Activated T-cell treated with anti-CD3 and anti-CD28 coated beads, Interleukin-2, amount 50 U/mL, for 4 hours (primary cell): ENCODE results near the gene OGFOD3. TPM values are rescaled to one million over a fixed set of nuclear protein-coding genes. Genes with fewer than 3 reads are reported as not detected.
"Not testable (repeated sequence)": the region's sequence is repeated elsewhere in the genome, so short reads cannot be mapped to it uniquely, and the experiment has no call there.

ENCODE experiments used
- ATAC-seq, 2 donors: fragments of 200-7000 bp; cut with Tn5 transposase; one replicate each; pipeline ENCODE4 v1.10.0; 2021
- DNase-seq: peaks from one replicate; pipeline ENCODE4 v3.0.0-alpha.2; 2020
- H3K27me3 Mint-ChIP-seq: one replicate; pipeline ENCODE4 v1.8.0; 2021; ENCODE audit warnings: low read depth, mixed read lengths
- H3K36me3 Mint-ChIP-seq: one replicate; pipeline ENCODE4 v1.8.0; 2022; ENCODE audit warnings: mixed read lengths; ENCODE audit not compliant: insufficient read depth
- H3K4me1 Mint-ChIP-seq: one replicate; pipeline ENCODE4 v1.8.0; 2021; ENCODE audit warnings: low read depth, mixed read lengths
- H3K4me3 Mint-ChIP-seq: one replicate; pipeline ENCODE4 v1.8.0; 2021; ENCODE audit warnings: mild to moderate bottlenecking, moderate library complexity, mixed read lengths
- H3K9me3 Mint-ChIP-seq: one replicate; pipeline ENCODE4 v1.8.0; 2021; ENCODE audit warnings: mixed read lengths
- total RNA-seq, 3 donors: library from RNA; stranded (reverse); gene quantifications; one replicate each; pipeline ENCODE4 v1.2.1, GENCODE V29; 2021

The OGFOD3 gene
- total RNA-seq, 3 donors from 2014 or later: 23.2 to 29.1 (median 24.0) TPM

GRCh38 chr17:82365606-82366295, 52.6 kb downstream of the OGFOD3 start:
- peaks cover 5% of the 10 kb centered on the region for H3K4me1 Mint-ChIP-seq
- no peaks in the 10 kb centered on the region for H3K36me3 Mint-ChIP-seq
- no peak for ATAC-seq
- DNase-seq: no peak
- H3K27me3 Mint-ChIP-seq: peaks cover 13% of the 10 kb centered on the region
- H3K4me3 Mint-ChIP-seq: no peak overlapping the region
- H3K9me3 Mint-ChIP-seq: no peaks in the 10 kb centered on the region

GRCh38 chr17:82361885-82362633, 56.3 kb downstream of the OGFOD3 start:
- no peak for ATAC-seq
- DNase-seq: no peak
- no peak overlapping the region for H3K4me3 Mint-ChIP-seq
- H3K4me1 Mint-ChIP-seq: peaks cover 8% of the 10 kb centered on the region
- no peaks in the 10 kb centered on the region for H3K9me3 Mint-ChIP-seq
- H3K27me3 Mint-ChIP-seq: peaks cover 7% of the 10 kb centered on the region
- H3K36me3 Mint-ChIP-seq: no peaks in the 10 kb centered on the region

- H3K4me1 Mint-ChIP-seq, H3K36me3 Mint-ChIP-seq, H3K4me3 Mint-ChIP-seq, DNase-seq, H3K9me3 Mint-ChIP-seq, ATAC-seq: not testable (repeated sequence)
- peaks cover 14% of the 10 kb centered on the region for H3K27me3 Mint-ChIP-seq
Observed at GRCh38 chr17:82359451-82360074, 58.8 kb downstream of the OGFOD3 start.

GRCh38 chr17:82358465-82359350, 59.7 kb downstream of the OGFOD3 start, which contains the start of gene TEX19:
TSS of gene TEX19 (plus strand) at chr17:82359247. CDS start at chr17:82362151, 2,904 bp downstream.
- no peaks in the 10 kb centered on the region for H3K9me3 Mint-ChIP-seq
- H3K27me3 Mint-ChIP-seq: peaks cover 14% of the 10 kb centered on the region
- DNase-seq (no peak), ATAC-seq (peak; percentile 51 to 62)
- peaks cover 8% of the 10 kb centered on the region for H3K4me1 Mint-ChIP-seq
- peak within 1 kb of the TSS; percentile 2 for H3K4me3 Mint-ChIP-seq
- H3K36me3 Mint-ChIP-seq: no peaks in the 10 kb centered on the region

- no peaks in the 10 kb centered on the region for H3K36me3 Mint-ChIP-seq
- H3K4me1 Mint-ChIP-seq: peaks cover 8% of the 10 kb centered on the region
- H3K27me3 Mint-ChIP-seq: peaks cover 14% of the 10 kb centered on the region
- no peak for ATAC-seq
- H3K4me3 Mint-ChIP-seq: no peak overlapping the region
- no peaks in the 10 kb centered on the region for H3K9me3 Mint-ChIP-seq
- no peak for DNase-seq
Observed at GRCh38 chr17:82357394-82357793, 61.0 kb downstream of the OGFOD3 start.

- peaks cover 14% of the 10 kb centered on the region for H3K27me3 Mint-ChIP-seq
- H3K4me3 Mint-ChIP-seq: no peak overlapping the region
- no peak for DNase-seq
- peaks cover 8% of the 10 kb centered on the region for H3K4me1 Mint-ChIP-seq
- H3K36me3 Mint-ChIP-seq: no peaks in the 10 kb centered on the region
- no peak for ATAC-seq
- no peaks in the 10 kb centered on the region for H3K9me3 Mint-ChIP-seq
Observed at GRCh38 chr17:82356845-82357355, 61.5 kb downstream of the OGFOD3 start.

- ATAC-seq (no peak), DNase-seq (no peak)
- Mint-ChIP-seq H3K4me1 (peaks cover 8% of the 10 kb centered on the region), H3K9me3 (no peaks in the 10 kb centered on the region), H3K4me3 (no peak overlapping the region), H3K27me3 (peaks cover 14% of the 10 kb centered on the region), H3K36me3 (no peaks in the 10 kb centered on the region)
Observed at GRCh38 chr17:82355770-82356427, 62.5 kb downstream of the OGFOD3 start.

- Mint-ChIP-seq H3K27me3 (peaks cover 14% of the 10 kb centered on the region), H3K36me3 (no peaks in the 10 kb centered on the region), H3K9me3 (no peaks in the 10 kb centered on the region), H3K4me1 (peaks cover 8% of the 10 kb centered on the region), H3K4me3 (no peak overlapping the region)
- DNase-seq (no peak), ATAC-seq (no peak)
Observed at GRCh38 chr17:82354804-82355308, 63.5 kb downstream of the OGFOD3 start.

- no peak overlapping the region for H3K4me3 Mint-ChIP-seq
- ATAC-seq: no peak
- peaks cover 11% of the 10 kb centered on the region for H3K27me3 Mint-ChIP-seq
- H3K9me3 Mint-ChIP-seq: no peaks in the 10 kb centered on the region
- no peaks in the 10 kb centered on the region for H3K36me3 Mint-ChIP-seq
- no peak for DNase-seq
- H3K4me1 Mint-ChIP-seq: peaks cover 4% of the 10 kb centered on the region
Observed at GRCh38 chr17:82353484-82353883, 64.9 kb downstream of the OGFOD3 start.

- Mint-ChIP-seq H3K36me3 (no peaks in the 10 kb centered on the region), H3K27me3 (peaks cover 8% of the 10 kb centered on the region), H3K9me3 (no peaks in the 10 kb centered on the region), H3K4me3 (no peak overlapping the region), H3K4me1 (no peaks in the 10 kb centered on the region)
- DNase-seq (peak; percentile 83), ATAC-seq (peak; percentile 89 to 90)
Observed at GRCh38 chr17:82351713-82352488, 66.5 kb downstream of the OGFOD3 start.

GRCh38 chr17:82351254-82351712, 67.1 kb downstream of the OGFOD3 start:
- peaks cover 5% of the 10 kb centered on the region for H3K4me1 Mint-ChIP-seq
- no peaks in the 10 kb centered on the region for H3K36me3 Mint-ChIP-seq
- H3K9me3 Mint-ChIP-seq: no peaks in the 10 kb centered on the region
- DNase-seq: no peak
- H3K27me3 Mint-ChIP-seq: peaks cover 8% of the 10 kb centered on the region
- no peak for ATAC-seq
- no peak overlapping the region for H3K4me3 Mint-ChIP-seq

GRCh38 chr17:82350182-82351030, 68.0 kb downstream of the OGFOD3 start:
- DNase-seq: no peak
- peak in 1 of 2 donors; percentile 58 for ATAC-seq

More at GRCh38 chr17:82350182-82351030, 68.0 kb downstream of the OGFOD3 start:
- Mint-ChIP-seq H3K4me3 (no peak overlapping the region), H3K4me1 (peaks cover 6% of the 10 kb centered on the region), H3K9me3 (no peaks in the 10 kb centered on the region), H3K36me3 (no peaks in the 10 kb centered on the region), H3K27me3 (peaks cover 6% of the 10 kb centered on the region)
